ENCODE measurements around the gene TGFB2. TPM values are rescaled to one million over a fixed set of nuclear protein-coding genes. Genes with fewer than 3 reads are reported as not detected.

Gene TGFB2
- total RNA-seq, 2 experiments from 2014 or later, result not detected

DNA sequence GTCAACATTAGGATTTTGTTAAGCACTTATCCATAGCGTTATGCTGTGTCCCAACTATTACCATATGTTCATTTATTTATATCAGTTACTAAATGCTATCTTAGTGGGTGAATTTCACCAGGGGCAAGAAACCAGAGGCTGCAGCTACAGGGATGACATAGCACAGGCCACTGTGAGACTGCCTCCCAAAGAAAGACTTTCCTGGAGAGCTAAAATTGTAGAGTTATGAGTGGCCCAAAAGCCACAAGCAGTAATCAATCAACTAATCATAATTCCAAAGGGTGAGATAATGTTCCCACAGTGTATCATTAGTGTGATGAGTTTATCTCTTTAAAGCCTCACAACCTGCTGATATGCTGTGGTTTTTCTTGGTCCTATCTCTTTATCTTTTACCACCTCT, 3.8 kb upstream of the TGFB2 start:
- intact Hi-C loops (cut with micrococcal nuclease), result loop anchor here (10.0 kb wide), 1 partner anchor 1223 kb away; no protein-coding TSS in a partner anchor
- H3K27me3 Mint-ChIP-seq, result peaks cover 6% of the 10 kb centered on the region
- POLR2A ChIA-PET, result no interaction called here
- CTCF ChIA-PET, result no interaction called here
- H3K9me3 Mint-ChIP-seq, result no peaks in the 10 kb centered on the region
- H3K4me1 Mint-ChIP-seq (ENCODE audit: low read depth), result peaks cover 5% of the 10 kb centered on the region
- no peak overlapping the region for H3K27ac Mint-ChIP-seq
- DNase-seq, result no peak
- H3K4me3 Mint-ChIP-seq, result no peak overlapping the region
- peaks cover 5% of the 10 kb centered on the region for H3K36me3 Mint-ChIP-seq

DNA sequence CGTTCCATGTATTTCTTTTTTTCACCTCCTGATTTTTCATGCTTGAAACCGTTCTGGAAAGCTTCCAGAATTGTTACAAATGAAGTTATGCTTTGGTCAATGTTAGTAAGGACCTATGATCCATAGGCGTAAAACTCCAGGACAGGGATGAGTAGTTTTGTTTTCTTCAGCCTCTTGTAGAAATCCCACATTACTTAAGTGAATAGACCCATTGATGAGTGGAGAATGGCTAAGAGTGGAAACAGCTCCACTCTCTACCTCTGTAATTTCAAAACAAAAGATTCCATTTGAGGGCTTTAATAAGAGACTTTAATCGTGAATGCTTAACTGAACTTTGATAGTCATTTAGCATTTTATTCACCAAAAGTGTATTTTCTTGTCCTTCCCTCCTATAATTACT, 3.0 kb upstream of the TGFB2 start:
- POLR2A ChIA-PET, result no interaction called here
- Mint-ChIP-seq H3K4me1 (ENCODE audit: low read depth) (peaks cover 12% of the 10 kb centered on the region), H3K27me3 (peaks cover 14% of the 10 kb centered on the region), H3K27ac (no peak overlapping the region), H3K9me3 (no peaks in the 10 kb centered on the region), H3K36me3 (peaks cover 5% of the 10 kb centered on the region), H3K4me3 (no peak overlapping the region)
- no peak for DNase-seq
- CTCF ChIA-PET, result interaction anchor here (2.9 kb wide), 1 partner anchor 12 kb away, joined by 7 read pairs; no protein-coding TSS in a partner anchor
- intact Hi-C loops (cut with micrococcal nuclease), result loop anchor here (10.0 kb wide), 1 partner anchor 1223 kb away; no protein-coding TSS in a partner anchor

DNA sequence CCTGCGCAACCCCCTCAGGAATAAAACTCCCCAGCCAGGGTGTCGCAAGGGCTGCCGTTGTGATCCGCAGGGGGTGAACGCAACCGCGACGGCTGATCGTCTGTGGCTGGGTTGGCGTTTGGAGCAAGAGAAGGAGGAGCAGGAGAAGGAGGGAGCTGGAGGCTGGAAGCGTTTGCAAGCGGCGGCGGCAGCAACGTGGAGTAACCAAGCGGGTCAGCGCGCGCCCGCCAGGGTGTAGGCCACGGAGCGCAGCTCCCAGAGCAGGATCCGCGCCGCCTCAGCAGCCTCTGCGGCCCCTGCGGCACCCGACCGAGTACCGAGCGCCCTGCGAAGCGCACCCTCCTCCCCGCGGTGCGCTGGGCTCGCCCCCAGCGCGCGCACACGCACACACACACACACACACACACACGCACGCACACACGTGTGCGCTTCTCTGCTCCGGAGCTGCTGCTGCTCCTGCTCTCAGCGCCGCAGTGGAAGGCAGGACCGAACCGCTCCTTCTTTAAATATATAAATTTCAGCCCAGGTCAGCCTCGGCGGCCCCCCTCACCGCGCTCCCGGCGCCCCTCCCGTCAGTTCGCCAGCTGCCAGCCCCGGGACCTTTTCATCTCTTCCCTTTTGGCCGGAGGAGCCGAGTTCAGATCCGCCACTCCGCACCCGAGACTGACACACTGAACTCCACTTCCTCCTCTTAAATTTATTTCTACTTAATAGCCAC, 696 bp downstream of the TGFB2 start:
- peak; percentile 37 for DNase-seq
- Mint-ChIP-seq H3K9me3 (no peaks in the 10 kb centered on the region), H3K27ac (no peak overlapping the region), H3K27me3 (peaks cover 34% of the 10 kb centered on the region), H3K4me3 (no peak overlapping the region), H3K4me1 (ENCODE audit: low read depth) (peaks cover 23% of the 10 kb centered on the region), H3K36me3 (peaks cover 5% of the 10 kb centered on the region)
- CTCF ChIA-PET, result interaction anchor here (0.8 to 1.2 kb wide), 2 partner anchors 17 to 175 kb away, joined by 3 to 4 read pairs; no protein-coding TSS in a partner anchor
- POLR2A ChIA-PET, result interaction anchor here (0.9 kb wide), 1 partner anchor 10 kb away, joined by 5 read pairs; no protein-coding TSS in a partner anchor
- intact Hi-C loops (cut with micrococcal nuclease), result loop anchor here (1.0 to 10.0 kb wide), 4 partner anchors 13 to 1219 kb away; partner anchors contain the start of gene RRP15

DNA sequence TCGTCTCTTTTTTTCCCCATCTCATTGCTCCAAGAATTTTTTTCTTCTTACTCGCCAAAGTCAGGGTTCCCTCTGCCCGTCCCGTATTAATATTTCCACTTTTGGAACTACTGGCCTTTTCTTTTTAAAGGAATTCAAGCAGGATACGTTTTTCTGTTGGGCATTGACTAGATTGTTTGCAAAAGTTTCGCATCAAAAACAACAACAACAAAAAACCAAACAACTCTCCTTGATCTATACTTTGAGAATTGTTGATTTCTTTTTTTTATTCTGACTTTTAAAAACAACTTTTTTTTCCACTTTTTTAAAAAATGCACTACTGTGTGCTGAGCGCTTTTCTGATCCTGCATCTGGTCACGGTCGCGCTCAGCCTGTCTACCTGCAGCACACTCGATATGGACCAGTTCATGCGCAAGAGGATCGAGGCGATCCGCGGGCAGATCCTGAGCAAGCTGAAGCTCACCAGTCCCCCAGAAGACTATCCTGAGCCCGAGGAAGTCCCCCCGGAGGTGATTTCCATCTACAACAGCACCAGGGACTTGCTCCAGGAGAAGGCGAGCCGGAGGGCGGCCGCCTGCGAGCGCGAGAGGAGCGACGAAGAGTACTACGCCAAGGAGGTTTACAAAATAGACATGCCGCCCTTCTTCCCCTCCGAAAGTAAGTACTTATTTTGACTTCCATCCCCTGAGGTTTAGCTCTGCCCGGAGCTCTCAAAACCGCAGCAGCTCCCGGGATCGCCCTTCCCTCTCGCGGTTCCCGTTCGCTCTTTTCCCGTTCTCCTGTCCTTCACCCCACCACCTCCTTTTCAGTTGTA, 1.5 kb downstream of the TGFB2 start:
- peaks cover under 1% of the 10 kb centered on the region for H3K36me3 Mint-ChIP-seq
- intact Hi-C loops (cut with micrococcal nuclease), result loop anchor here (5.0 to 10.0 kb wide), 2 partner anchors 59 to 1218 kb away; partner anchors contain the start of gene RRP15
- peaks cover 33% of the 10 kb centered on the region for H3K27me3 Mint-ChIP-seq
- H3K27ac Mint-ChIP-seq, result no peak overlapping the region
- H3K4me1 Mint-ChIP-seq (ENCODE audit: low read depth), result peaks cover 31% of the 10 kb centered on the region
- POLR2A ChIA-PET, result no interaction called here
- no peak overlapping the region for H3K4me3 Mint-ChIP-seq
- H3K9me3 Mint-ChIP-seq, result no peaks in the 10 kb centered on the region
- DNase-seq, result no peak
- CTCF ChIA-PET, result no interaction called here

DNA sequence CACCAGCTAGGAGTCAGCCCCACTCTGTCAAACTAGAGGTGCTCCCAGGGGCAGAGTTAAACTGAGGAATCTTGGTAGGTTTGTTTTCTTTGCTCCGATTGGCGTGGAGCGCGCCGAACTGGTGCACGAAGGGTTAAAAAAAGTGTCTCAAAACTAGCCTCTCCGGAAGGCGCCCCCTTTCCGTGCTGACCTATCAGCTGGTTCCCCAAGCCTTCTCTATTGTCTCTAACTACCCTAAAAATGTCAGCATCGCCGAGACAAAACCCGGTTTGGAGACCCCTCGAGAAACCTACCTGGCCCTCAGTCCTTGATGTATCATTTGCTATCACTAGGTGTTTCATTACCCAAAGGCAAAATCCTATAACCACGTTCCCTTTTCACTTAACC, 2.2 kb downstream of the TGFB2 start:
- H3K4me3 Mint-ChIP-seq, result no peak overlapping the region
- POLR2A ChIA-PET, result interaction anchor here (0.6 kb wide), 1 partner anchor 19 kb away, joined by 3 read pairs; no protein-coding TSS in a partner anchor

DNA sequence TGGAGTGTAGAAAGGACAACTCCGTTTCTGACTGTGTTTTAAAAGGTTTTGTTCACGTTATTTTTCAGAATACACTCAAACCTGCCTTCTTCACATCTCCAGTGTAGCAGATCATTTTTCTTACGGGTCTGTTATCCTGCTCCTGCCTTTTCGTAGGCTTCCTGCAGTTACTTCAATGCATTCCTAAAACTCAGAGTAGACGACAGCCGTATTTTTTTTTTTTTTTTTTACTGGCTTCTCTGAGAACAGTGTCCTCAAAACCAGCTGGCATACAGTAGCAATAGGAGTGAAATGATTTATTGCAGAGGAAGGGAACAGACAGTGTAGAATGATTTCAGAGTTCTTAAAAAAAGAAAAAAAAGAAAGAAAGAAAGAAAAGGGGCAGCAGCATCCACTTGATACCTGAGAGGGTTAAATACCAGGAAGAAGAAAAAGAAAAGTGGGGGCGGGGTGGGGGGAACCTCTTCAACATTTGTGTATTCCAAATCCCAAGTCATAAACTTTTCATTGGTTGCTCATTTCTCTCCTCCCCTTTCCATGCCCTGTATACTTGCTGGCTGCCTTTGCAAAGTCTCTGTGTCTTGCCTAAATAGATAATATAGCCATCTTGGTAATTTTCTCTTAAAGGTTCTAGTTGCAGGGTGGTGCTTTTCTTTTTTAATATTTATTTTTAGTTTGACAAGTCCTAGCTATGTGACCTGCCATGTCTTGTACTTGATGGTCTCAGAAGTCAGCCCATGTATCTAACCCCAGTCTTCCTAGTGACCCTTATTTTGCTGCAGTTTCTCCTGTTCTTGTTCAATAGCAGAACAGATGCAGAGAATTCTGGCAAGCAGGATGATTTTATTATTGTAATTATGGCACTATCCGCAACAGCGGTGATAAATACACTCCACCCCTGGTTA, 2.8 kb downstream of the TGFB2 start:
- intact Hi-C loops (cut with micrococcal nuclease), result loop anchor here (5.0 to 10.0 kb wide), 2 partner anchors 61 to 1217 kb away; partner anchors contain the start of gene RRP15
- H3K27me3 Mint-ChIP-seq, result peaks cover 37% of the 10 kb centered on the region
- ChIA-PET CTCF (no interaction called here), POLR2A (interaction anchor here (0.6 kb wide), 1 partner anchor 19 kb away, joined by 3 read pairs; no protein-coding TSS in a partner anchor)
- DNase-seq, result no peak
- no peak overlapping the region for H3K4me3 Mint-ChIP-seq
- no peaks in the 10 kb centered on the region for H3K9me3 Mint-ChIP-seq
- H3K27ac Mint-ChIP-seq, result no peak overlapping the region
- no peaks in the 10 kb centered on the region for H3K36me3 Mint-ChIP-seq
- peaks cover 38% of the 10 kb centered on the region for H3K4me1 Mint-ChIP-seq (ENCODE audit: low read depth)

More for the DNA sequence above, 2.2 kb downstream of the TGFB2 start:
- no peak for DNase-seq
- intact Hi-C loops (cut with micrococcal nuclease), result loop anchor here (5.0 to 10.0 kb wide), 2 partner anchors 60 to 1217 kb away; partner anchors contain the start of gene RRP15
- Mint-ChIP-seq H3K36me3 (no peaks in the 10 kb centered on the region), H3K4me1 (ENCODE audit: low read depth) (peaks cover 36% of the 10 kb centered on the region), H3K9me3 (no peaks in the 10 kb centered on the region), H3K27me3 (peaks cover 33% of the 10 kb centered on the region), H3K27ac (no peak overlapping the region)
- CTCF ChIA-PET, result no interaction called here

DNA sequence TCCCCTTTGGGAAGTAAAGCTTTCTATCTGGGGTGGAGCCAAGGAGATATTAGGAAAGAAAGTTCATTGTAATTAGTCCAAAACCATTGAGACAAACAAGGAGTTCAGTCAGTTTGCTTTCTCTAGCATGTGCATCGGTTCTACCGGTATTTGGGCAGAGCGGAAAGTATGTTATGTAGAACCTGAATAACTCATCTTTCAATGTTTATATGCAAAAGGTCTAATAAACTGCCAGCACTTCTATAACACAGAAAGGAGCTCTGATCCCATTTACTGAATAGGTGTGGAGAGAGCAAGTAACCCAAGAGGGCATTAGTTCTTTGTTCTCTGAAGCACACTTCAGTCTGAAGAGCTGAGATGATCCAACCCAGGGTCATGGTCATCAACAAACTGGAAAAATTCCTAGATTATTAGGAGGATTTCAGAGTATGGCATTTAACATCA, 3.5 kb downstream of the TGFB2 start:
- Mint-ChIP-seq H3K36me3 (no peaks in the 10 kb centered on the region), H3K4me1 (ENCODE audit: low read depth) (peaks cover 38% of the 10 kb centered on the region), H3K9me3 (no peaks in the 10 kb centered on the region), H3K4me3 (no peak overlapping the region), H3K27ac (no peak overlapping the region), H3K27me3 (peaks cover 38% of the 10 kb centered on the region)
- CTCF ChIA-PET, result interaction anchor here (0.6 to 0.8 kb wide), 2 partner anchors 10 to 29 kb away, joined by 3 to 4 read pairs; no protein-coding TSS in a partner anchor
- POLR2A ChIA-PET, result no interaction called here
- intact Hi-C loops (cut with micrococcal nuclease), result loop anchor here (5.0 to 10.0 kb wide), 2 partner anchors 61 to 1216 kb away; partner anchors contain the start of gene RRP15
- DNase-seq, result no peak

DNA sequence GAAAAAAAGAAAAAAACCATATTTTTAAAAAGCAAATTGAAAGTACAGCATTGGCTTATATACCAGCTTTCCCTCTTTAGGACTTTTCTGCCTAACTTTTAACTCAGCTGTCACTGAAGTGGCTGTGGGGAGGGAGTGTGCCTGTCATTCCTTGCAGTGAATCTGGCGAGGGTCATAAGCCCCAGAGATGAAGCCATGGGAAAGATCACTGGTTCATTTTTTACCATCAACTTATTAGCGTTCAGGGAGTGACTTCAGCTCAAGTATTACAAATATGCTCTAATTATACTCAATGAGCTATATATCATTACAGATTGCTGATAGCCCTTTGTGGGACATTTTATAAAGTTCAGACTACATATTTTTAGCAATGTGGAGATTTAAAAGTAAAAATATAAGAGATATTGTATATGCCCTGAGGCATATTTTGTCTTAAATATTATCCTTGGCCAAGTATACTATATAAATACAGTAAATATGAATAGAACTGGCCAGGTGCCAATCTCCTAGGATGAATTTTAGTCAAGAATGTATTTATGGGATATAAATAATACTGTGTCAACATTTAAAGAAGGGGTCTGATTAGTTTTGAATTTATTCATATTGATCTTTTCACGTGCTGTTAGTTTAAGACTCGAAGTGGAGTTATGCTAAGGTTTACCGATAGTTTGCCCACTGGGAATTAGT, 4.4 kb downstream of the TGFB2 start:
- Mint-ChIP-seq H3K9me3 (no peaks in the 10 kb centered on the region), H3K27ac (no peak overlapping the region), H3K27me3 (peaks cover 42% of the 10 kb centered on the region), H3K4me1 (ENCODE audit: low read depth) (peaks cover 38% of the 10 kb centered on the region), H3K4me3 (no peak overlapping the region), H3K36me3 (no peaks in the 10 kb centered on the region)
- no peak for DNase-seq
- CTCF ChIA-PET, result interaction anchor here (0.6 to 0.8 kb wide), 2 partner anchors 11 to 28 kb away, joined by 3 to 4 read pairs; no protein-coding TSS in a partner anchor
- intact Hi-C loops (cut with micrococcal nuclease), result loop anchor here (5.0 to 10.0 kb wide), 3 partner anchors 62 to 1215 kb away; partner anchors contain the start of genes LYPLAL1 and RRP15
- POLR2A ChIA-PET, result no interaction called here

DNA sequence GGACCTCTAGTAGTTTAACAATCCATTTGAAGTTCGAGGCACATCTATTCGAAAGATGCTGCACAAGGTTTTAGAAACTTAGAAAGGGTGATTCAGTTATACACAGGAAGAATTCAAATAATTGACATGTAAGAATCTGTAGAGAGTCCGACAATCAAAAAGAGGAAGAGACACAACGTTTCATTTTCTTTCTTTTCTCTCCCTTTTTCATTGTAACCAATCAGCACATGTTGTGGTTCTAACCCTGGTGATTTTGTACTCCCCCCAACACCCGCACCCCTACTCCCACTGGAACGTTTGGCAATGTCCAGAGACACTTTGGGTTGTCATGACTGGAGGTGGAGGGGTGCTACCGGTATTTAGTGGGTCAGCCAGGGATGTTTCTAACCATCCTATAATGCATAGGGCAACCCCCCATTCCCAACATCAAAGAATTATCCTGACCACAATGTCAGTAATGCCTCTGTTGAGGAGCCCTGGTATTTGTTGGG, 4.9 kb downstream of the TGFB2 start:
- no peaks in the 10 kb centered on the region for H3K36me3 Mint-ChIP-seq
- ChIA-PET POLR2A (no interaction called here), CTCF (no interaction called here)
- no peaks in the 10 kb centered on the region for H3K9me3 Mint-ChIP-seq
- H3K27ac Mint-ChIP-seq, result no peak overlapping the region
- peaks cover 38% of the 10 kb centered on the region for H3K4me1 Mint-ChIP-seq (ENCODE audit: low read depth)
- H3K4me3 Mint-ChIP-seq, result no peak overlapping the region
- peaks cover 42% of the 10 kb centered on the region for H3K27me3 Mint-ChIP-seq
- intact Hi-C loops (cut with micrococcal nuclease), result loop anchor here (5.0 kb wide), 1 partner anchor 822 kb away; the partner anchor contains the start of gene LYPLAL1
- DNase-seq, result no peak

DNA sequence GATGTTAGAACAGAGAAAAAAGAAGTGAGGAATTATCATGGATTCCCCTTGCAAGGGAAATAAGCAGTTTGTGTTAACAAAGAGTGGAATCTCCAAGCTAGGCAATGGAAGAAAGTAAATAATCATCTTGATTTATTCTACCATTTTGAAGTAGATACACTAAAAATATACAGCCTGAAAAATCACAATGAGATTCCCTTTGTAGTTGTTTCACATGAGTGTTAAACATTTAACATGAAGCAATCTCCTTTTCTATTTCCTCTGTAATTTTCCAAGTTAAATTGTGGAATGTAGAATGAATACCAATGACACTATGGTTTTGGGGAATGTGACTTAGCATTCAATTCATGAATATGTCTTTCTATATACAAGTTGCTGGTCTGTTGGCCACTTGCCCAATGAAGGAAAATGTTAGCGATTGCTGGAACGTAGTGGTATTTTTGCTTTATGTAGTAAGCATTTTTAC, 5.7 kb downstream of the TGFB2 start:
- H3K4me3 Mint-ChIP-seq, result peak overlapping the region; percentile 10
- H3K4me1 Mint-ChIP-seq (ENCODE audit: low read depth), result peaks cover 38% of the 10 kb centered on the region
- no peak overlapping the region for H3K27ac Mint-ChIP-seq
- ChIA-PET POLR2A (no interaction called here), CTCF (interaction anchor here (1.0 kb wide), 1 partner anchor 26 kb away, joined by 3 read pairs; no protein-coding TSS in a partner anchor)
- H3K36me3 Mint-ChIP-seq, result no peaks in the 10 kb centered on the region
- peaks cover 43% of the 10 kb centered on the region for H3K27me3 Mint-ChIP-seq
- H3K9me3 Mint-ChIP-seq, result no peaks in the 10 kb centered on the region
- no peak for DNase-seq
- intact Hi-C loops (cut with micrococcal nuclease), result loop anchor here (1.0 to 5.0 kb wide), 2 partner anchors 26 to 821 kb away; partner anchors contain the start of gene LYPLAL1

All from activated CD4-positive, alpha-beta memory T cell treated with anti-CD3 and anti-CD28 coated beads for 36 hours (primary cell).